Brain microvascular endothelial cell (primary cell): ENCODE data around the gene SH2D2A.

Experiments
- DNase-seq: peaks from one replicate; pipeline ENCODE4 v3.0.0-alpha.2; 2020
- H3K27ac ChIP-seq: fragments of 250-450 bp; sonication (Bioruptor Pico); 2 replicates; pipeline ENCODE4 v1.5.1; 2020; ENCODE audit warnings: mild to moderate bottlenecking, moderate library complexity
- H3K27me3 ChIP-seq: fragments of 250-450 bp; sonication (Bioruptor Pico); replicated peaks from 2 replicates; pipeline ENCODE4 v1.5.1; 2020; ENCODE audit warnings: mild to moderate bottlenecking
- H3K36me3 ChIP-seq: fragments of 250-450 bp; sonication (Bioruptor Pico); replicated peaks from 2 replicates; pipeline ENCODE4 v1.5.1; 2020; ENCODE audit warnings: mild to moderate bottlenecking
- H3K4me3 ChIP-seq: 2 replicates; pipeline ENCODE4 v1.5.1; 2011; ENCODE audit warnings: low read depth, mild to moderate bottlenecking, control low read depth, low read length, moderate library complexity
- CTCF ChIP-seq: IDR thresholded peaks from 2 replicates; pipeline ENCODE4 v1.5.1; 2011; ENCODE audit warnings: low read depth, mild to moderate bottlenecking, moderate library complexity, low read length, control low read depth, inconsistent platforms; ENCODE audit errors: missing control alignments
- in situ Hi-C: cut with HindIII; loops from 2 replicates; pipeline ENCODE4 v1.10.0; 2017; ENCODE audit warnings: low sequenced_read_pairs, low pct_ligation_motif_present

Gene SH2D2A

GRCh38 chr1:156862997-156863599 lies 46.5 kb upstream of the SH2D2A start:
- no peak for TF ChIP-seq CTCF
- peaks cover 33% of the 10 kb centered on the region for H3K27me3 ChIP-seq
- no peaks in the 10 kb centered on the region for H3K36me3 ChIP-seq
- H3K27ac ChIP-seq, result no peak overlapping the region
- in situ Hi-C loops, result no loop called here
- H3K4me3 ChIP-seq, result no peak overlapping the region
- DNase-seq, result no peak

- in situ Hi-C loops, result no loop called here
- no peak overlapping the region for H3K4me3 ChIP-seq
- H3K27me3 ChIP-seq, result peaks cover 38% of the 10 kb centered on the region
- no peaks in the 10 kb centered on the region for H3K36me3 ChIP-seq
- H3K27ac ChIP-seq, result no peak overlapping the region
- DNase-seq, result no peak
- TF ChIP-seq CTCF, result no peak
These were observed 45.9 kb upstream of the SH2D2A start for GRCh38 chr1:156862584-156862983.

GRCh38 chr1:156860628-156861423 lies 44.2 kb upstream of the SH2D2A start, which contains the start of gene NTRK1:
TSS of gene NTRK1 (plus strand) at chr1:156860865. CDS start at chr1:156860935, 70 bp downstream.
- peak within 1 kb of the TSS; percentile 34 for H3K4me3 ChIP-seq

GRCh38 chr1:156860113-156860627 lies 43.5 kb upstream of the SH2D2A start:
- no peaks in the 10 kb centered on the region for H3K36me3 ChIP-seq
- no peak overlapping the region for H3K27ac ChIP-seq
- H3K27me3 ChIP-seq, result peaks cover 49% of the 10 kb centered on the region
- peak overlapping the region; percentile 34 for H3K4me3 ChIP-seq
- peak; percentile 83 for TF ChIP-seq CTCF
- peak; percentile 23 for DNase-seq
- in situ Hi-C loops, result no loop called here

More at GRCh38 chr1:156860628-156861423, 44.2 kb upstream of the SH2D2A start, which contains the start of gene NTRK1:
- H3K27me3 ChIP-seq, result peaks cover 49% of the 10 kb centered on the region
- in situ Hi-C loops, result no loop called here
- no peak within 1 kb of the TSS for H3K27ac ChIP-seq
- no peaks in the 10 kb centered on the region for H3K36me3 ChIP-seq
- no peak for DNase-seq
- no peak for TF ChIP-seq CTCF

- in situ Hi-C loops, result no loop called here
- Histone ChIP-seq H3K4me3 (peak overlapping the region; percentile 34), H3K36me3 (no peaks in the 10 kb centered on the region), H3K27ac (no peak overlapping the region), H3K27me3 (peaks cover 49% of the 10 kb centered on the region)
- TF ChIP-seq CTCF, result no peak
- no peak for DNase-seq
These were observed 43.0 kb upstream of the SH2D2A start for GRCh38 chr1:156859523-156860112.
